ENCODE measurements around the gene FTCD.

GRCh38 chr21:46124926-46125845, 30.2 kb downstream of the FTCD start:
- TF ChIP-seq CTCF (IDR thresholded peaks at IDR 0.05 in 8 of 11, conservative IDR thresholded peaks at IDR 0.05 in 3 of 11) (no peak), POLR2A (IDR thresholded peaks at IDR 0.05) (no peak)
